ENCODE data around the gene SERPINE2. TPM values are rescaled to one million over a fixed set of nuclear protein-coding genes. Genes with fewer than 3 reads are reported as not detected.

Gene SERPINE2
- total RNA-seq, 1 donor from 2014 or later: 86.1 TPM

DNA sequence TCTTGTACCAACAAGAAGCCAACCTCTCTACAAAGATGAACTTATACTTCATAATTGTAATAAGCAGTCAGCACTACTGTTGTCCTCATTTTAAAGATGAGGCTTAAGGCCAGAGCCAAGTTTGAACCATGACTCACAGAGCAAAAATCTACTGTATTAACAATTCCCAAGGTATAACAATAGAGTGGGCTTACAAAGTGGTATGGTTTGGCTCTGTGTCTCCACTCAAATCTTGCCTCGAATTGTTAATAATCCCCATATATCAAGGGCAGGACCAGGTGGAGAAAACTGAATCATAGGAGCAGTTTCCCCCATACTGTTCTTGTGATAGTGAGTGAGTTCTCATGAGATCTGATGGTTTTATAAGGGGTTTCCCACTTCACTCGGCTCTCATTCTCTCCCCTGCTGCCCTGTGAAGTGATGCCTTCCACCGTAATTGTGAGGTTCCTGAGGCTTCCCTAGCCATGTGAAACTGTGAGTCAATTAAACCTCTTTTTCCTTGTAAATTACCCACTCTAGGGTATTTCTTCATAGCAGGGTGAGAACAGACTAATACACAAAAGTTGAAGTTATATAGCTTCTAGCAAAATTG, 62.4 kb downstream of the SERPINE2 start:
- Histone ChIP-seq H3K27me3 (no peaks in the 10 kb centered on the region), H3K36me3 (no peaks in the 10 kb centered on the region), H3K4me1 (no peaks in the 10 kb centered on the region), H3K4me3 (no peak overlapping the region), H3K27ac (no peak overlapping the region), H3K9me3 (no peaks in the 10 kb centered on the region)
- intact Hi-C loops (cut with DNase I): no loop called here
- DNase-seq (ENCODE audit: low spot score in 2 of 2): no peak
- TF ChIP-seq CTCF (IDR thresholded peaks at IDR 0.05): no peak

DNA sequence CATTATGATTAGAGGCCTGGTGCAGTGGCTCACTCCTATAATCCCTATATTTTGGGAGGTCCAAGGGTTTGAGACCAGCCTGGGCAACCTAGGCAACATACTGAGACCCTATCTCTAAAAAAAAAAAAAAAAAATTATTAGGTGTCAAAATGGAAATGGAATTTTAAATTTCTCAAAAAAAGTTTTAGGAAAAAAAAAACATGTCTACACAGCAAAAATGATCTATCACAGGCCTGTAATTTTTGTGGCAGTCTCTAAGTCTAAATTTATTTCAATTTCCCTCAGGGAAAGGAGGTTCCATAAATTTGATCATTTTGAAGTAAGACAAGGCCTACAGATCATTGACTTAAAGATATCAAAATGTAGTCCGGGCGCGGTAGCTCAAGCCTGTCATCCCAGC, 65.5 kb downstream of the SERPINE2 start:
- TF ChIP-seq CTCF (IDR thresholded peaks at IDR 0.05): no peak
- Histone ChIP-seq H3K36me3 (no peaks in the 10 kb centered on the region), H3K27me3 (no peaks in the 10 kb centered on the region), H3K4me1 (no peaks in the 10 kb centered on the region), H3K4me3 (no peak overlapping the region), H3K9me3 (no peaks in the 10 kb centered on the region), H3K27ac (no peak overlapping the region)
- no peak for DNase-seq (ENCODE audit: low spot score in 2 of 2)
- intact Hi-C loops (cut with DNase I): no loop called here

DNA sequence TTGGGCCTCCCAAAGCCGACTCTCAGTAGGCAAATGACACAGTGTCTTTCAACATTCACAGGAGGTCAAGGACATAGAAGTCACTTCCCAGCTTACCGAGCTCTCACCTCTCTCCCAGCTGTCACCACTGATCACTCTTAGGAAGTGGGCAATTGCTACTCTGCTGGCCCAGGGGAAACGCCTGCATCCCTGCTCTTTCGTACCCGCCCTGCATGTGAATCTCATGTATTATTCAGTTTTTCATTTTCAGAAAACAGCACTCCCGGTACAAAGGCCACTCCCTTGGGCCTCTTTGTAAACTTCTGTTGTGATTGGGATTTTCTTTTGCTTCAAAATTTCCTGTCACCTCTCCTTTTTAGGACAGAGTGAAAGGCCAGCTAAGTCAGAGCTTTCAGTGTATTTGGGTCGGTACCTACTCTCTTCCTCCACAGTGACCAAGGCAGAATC, 66.4 kb downstream of the SERPINE2 start:
- no peak overlapping the region for H3K27ac ChIP-seq
- H3K36me3 ChIP-seq: peaks cover 0 to 6% of the 10 kb centered on the region in 2 donors
- H3K9me3 ChIP-seq: no peaks in the 10 kb centered on the region
- H3K4me3 ChIP-seq: no peak overlapping the region
- H3K4me1 ChIP-seq: no peaks in the 10 kb centered on the region
- no peak for DNase-seq (ENCODE audit: low spot score in 2 of 2)
- intact Hi-C loops (cut with DNase I): no loop called here
- no peaks in the 10 kb centered on the region for H3K27me3 ChIP-seq
- TF ChIP-seq CTCF (IDR thresholded peaks at IDR 0.05): no peak

GRCh38 chr2:223971731-223972130, 67.4 kb downstream of the SERPINE2 start:
- TF ChIP-seq CTCF (IDR thresholded peaks at IDR 0.05): no peak
- Histone ChIP-seq H3K4me3 (no peak overlapping the region), H3K4me1 (no peaks in the 10 kb centered on the region), H3K36me3 (peaks cover 6 to 16% of the 10 kb centered on the region in 2 donors), H3K27ac (no peak overlapping the region), H3K9me3 (no peaks in the 10 kb centered on the region), H3K27me3 (no peaks in the 10 kb centered on the region)
- intact Hi-C loops (cut with DNase I): no loop called here
- DNase-seq (ENCODE audit: low spot score in 2 of 2): no peak

- H3K9me3 ChIP-seq: no peaks in the 10 kb centered on the region
- H3K27ac ChIP-seq: no peak overlapping the region
- TF ChIP-seq CTCF (IDR thresholded peaks at IDR 0.05): peak; percentile 74 to 90 (median 82)
- DNase-seq (ENCODE audit: low spot score in 2 of 2): no peak
- no peaks in the 10 kb centered on the region for H3K4me1 ChIP-seq
- H3K4me3 ChIP-seq: no peak overlapping the region
- no peaks in the 10 kb centered on the region for H3K27me3 ChIP-seq
- intact Hi-C loops (cut with DNase I): loop anchor here (1.0 kb wide), 1 partner anchor 314 kb away; no protein-coding TSS in a partner anchor
- peaks cover 9 to 26% of the 10 kb centered on the region in 2 donors for H3K36me3 ChIP-seq
Observed at GRCh38 chr2:223970343-223971128, 68.5 kb downstream of the SERPINE2 start.

Data from ascending aorta (tissue), 2 donors.